22Rv1 (cell line): ENCODE results near the gene MIS18A.

Experiments
- CTCF ChIP-seq: fragments of 450-650 bp; IDR thresholded peaks from 2 replicates; pipeline ENCODE4 v1.5.1; 2017; ENCODE audit warnings: mild to moderate bottlenecking
- ZFX ChIP-seq: fragments of 450-650 bp; IDR thresholded peaks from 2 replicates; pipeline ENCODE4 v1.6.1; 2017; ENCODE audit warnings: antibody characterized with exemption, borderline replicate concordance

- no peak for TF ChIP-seq CTCF
- TF ChIP-seq ZFX = no peak
These were observed 42.6 kb upstream of the MIS18A start for GRCh38 chr21:32321480-32321879.
